Endothelial cell of umbilical vein (primary cell): Measurements from ENCODE around the gene SPECC1L.
"Not testable (repeated sequence)": the region's sequence is repeated elsewhere in the genome, so short reads cannot be mapped to it uniquely, and the experiment has no call there.

ENCODE experiments used
- EZH2 ChIP-seq: IDR thresholded peaks from 2 replicates; pipeline ENCODE4 v1.6.1; 2012; ENCODE audit warnings: borderline replicate concordance, low read depth, mild to moderate bottlenecking, moderate library complexity, low read length, inconsistent platforms; ENCODE audit not compliant: severe bottlenecking
- JUN ChIP-seq: IDR thresholded peaks from 2 replicates; pipeline ENCODE4 v1.6.1; 2011; ENCODE audit warnings: borderline replicate concordance, low read depth; ENCODE audit not compliant: insufficient read length, insufficient read depth
- POLR2A ChIP-seq: IDR thresholded peaks from 2 replicates; pipeline ENCODE4 v1.6.1; 2012; ENCODE audit warnings: low read depth, mild to moderate bottlenecking, control low read depth, low read length
- POLR2AphosphoS5 ChIP-seq: IDR thresholded peaks from 2 replicates; pipeline ENCODE4 v1.6.1; 2012; ENCODE audit warnings: low read depth, mild to moderate bottlenecking, control low read depth, low read length, moderate library complexity; ENCODE audit not compliant: insufficient read depth
- TF ChIP-seq, protein P1 (sequence below), 2 donors: IDR thresholded peaks; 1 replicate in 1 of 2; 2 replicates in 1 of 2; pipeline ENCODE4 v1.5.1; 2011; ENCODE audit warnings: low read length in 2 of 2, mild to moderate bottlenecking in 2 of 2, moderate library complexity in 2 of 2, control low read depth in 1 of 2, inconsistent platforms in 1 of 2, low read depth in 1 of 2; ENCODE audit not compliant: insufficient read depth in 1 of 2; ENCODE audit errors: extremely low read depth in 1 of 2

DNA sequence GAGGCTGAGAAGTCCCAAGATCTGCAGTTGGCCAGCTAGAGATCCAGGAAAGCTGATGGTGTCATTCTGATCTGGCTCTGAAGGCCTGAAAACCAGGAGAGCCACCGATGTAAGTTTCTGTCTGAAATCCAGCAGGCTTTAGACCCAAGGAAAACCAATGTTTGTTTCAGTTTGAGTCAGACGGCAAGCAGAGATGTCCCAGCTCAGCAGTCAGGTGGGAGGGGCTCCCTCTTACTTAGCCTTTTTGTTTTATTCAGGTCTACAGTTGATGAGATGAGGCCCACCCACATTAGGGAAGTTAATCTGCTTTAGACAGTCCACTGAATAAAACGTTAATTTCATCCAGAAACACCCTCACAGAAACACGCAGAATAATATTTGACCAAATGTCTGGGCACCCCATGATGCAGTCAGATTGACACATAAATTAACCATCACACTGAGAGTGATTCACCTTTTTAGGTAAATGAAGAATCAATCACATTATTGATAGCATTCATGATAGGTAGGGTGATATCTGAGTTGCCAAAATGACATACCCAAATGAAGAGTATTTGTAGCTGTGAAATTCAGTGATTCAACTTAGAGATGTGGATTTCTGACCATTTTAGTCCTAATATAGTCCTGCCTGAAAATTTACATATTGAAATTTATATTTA lies 28.0 kb downstream of the SPECC1L start:
- not testable (repeated sequence) for TF ChIP-seq POLR2A, EZH2, POLR2AphosphoS5, JUN
- TF ChIP-seq, protein P1, sequence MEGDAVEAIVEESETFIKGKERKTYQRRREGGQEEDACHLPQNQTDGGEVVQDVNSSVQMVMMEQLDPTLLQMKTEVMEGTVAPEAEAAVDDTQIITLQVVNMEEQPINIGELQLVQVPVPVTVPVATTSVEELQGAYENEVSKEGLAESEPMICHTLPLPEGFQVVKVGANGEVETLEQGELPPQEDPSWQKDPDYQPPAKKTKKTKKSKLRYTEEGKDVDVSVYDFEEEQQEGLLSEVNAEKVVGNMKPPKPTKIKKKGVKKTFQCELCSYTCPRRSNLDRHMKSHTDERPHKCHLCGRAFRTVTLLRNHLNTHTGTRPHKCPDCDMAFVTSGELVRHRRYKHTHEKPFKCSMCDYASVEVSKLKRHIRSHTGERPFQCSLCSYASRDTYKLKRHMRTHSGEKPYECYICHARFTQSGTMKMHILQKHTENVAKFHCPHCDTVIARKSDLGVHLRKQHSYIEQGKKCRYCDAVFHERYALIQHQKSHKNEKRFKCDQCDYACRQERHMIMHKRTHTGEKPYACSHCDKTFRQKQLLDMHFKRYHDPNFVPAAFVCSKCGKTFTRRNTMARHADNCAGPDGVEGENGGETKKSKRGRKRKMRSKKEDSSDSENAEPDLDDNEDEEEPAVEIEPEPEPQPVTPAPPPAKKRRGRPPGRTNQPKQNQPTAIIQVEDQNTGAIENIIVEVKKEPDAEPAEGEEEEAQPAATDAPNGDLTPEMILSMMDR (IDR thresholded peaks at IDR 0.05; ENCODE audit: extremely low read depth in 1 of 2, insufficient read depth in 1 of 2, low read depth in 1 of 2, low read length in 2 of 2), result not testable (repeated sequence)
